Muscle of arm (tissue), 12 donors: ENCODE results near the gene C11orf65. TPM values are rescaled to one million over a fixed set of nuclear protein-coding genes. Genes with fewer than 3 reads are reported as not detected.
"Not testable (repeated sequence)": the region's sequence is repeated elsewhere in the genome, so short reads cannot be mapped to it uniquely, and the experiment has no call there.

ENCODE experiments used
- DNase-seq: peaks from one replicate; pipeline ENCODE4 v3.0.0-alpha.2; 2013
- polyA plus RNA-seq, 12 donors: library from polyadenylated mRNA; unstranded; fragments of 120-200 nt; gene quantifications; one replicate each; pipeline ENCODE4 v1.2.1, GENCODE V29; 2013; ENCODE audit not compliant: insufficient read length in 12 of 12

The C11orf65 gene
- polyA plus RNA-seq, 12 donors = 0.39 to 2.1 (median 0.74) TPM; not detected in 2

DNA sequence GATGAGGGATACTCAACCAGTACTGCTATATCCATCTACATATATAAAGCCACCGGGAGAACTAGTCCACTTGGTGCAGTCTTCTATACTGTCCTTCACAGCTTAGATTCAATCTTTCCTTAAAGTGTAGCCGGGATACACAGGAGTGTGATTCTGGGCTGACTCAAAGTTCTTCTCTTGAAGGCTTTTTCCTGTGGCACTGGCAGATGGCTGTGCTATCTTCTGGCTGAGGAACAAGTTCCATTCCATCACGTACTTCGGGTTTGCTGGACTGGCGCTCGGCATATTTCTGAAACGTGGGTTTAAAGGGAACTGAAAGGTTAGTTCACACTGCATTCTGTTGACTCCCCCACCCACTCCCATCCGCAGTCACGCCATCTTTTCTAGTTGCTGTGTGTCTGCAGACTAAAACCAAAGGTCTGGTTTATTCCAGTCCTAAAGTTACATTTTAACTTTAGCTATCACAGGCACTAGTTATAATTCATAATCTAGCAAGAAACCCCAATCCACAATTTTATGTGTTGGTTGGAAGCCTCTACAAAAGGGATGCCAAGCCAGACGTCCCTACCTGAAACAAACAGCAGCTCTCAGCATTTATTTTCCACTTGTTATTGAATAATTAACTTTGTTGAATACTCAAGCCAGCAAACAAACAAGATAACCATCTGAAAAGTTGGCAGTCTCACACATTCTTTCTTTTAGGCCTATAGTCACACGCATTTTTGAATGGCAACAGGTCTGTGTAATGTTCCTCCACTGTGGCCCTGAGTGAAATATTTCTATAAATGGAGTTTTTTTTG is 7.5 kb upstream of the C11orf65 start:
- no peak for DNase-seq

DNA sequence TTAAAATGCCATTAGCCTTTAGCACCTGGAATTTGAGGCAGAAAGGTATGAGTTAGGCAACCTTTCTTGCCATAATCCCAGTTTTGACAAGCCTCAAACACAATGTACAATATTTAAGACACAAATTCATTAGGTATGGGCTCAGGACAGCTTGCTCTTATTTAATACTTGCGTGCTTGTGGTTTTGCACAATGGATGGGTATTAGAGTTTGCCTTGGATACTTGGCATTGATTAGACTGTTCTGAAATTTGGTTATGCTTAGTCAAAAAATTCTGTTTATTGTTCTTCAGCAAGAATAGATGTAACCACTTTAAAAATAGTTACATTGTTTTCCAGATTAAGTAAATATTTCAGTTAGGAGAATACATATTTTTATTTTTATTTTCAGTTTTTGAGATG is 5.4 kb upstream of the C11orf65 start:
- DNase-seq = no peak

DNA sequence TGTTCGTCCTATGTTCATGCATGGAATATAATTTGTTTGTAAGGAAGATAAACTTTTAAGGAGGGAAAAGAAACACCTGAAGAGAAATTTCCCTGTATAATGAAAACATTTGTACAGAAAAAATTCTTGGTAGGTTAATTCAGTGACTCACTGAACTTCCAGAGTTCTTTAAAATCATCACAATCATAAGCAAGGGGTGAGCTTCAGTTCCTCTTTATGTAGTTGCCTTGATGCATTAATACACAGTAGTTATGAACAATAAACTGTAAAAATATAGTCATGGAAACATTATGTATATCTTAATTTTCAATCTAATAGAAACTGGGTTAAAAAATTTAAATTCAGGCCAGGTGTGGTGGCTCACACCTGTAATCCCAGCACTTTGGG is 1.1 kb upstream of the C11orf65 start:
- no peak for DNase-seq

DNA sequence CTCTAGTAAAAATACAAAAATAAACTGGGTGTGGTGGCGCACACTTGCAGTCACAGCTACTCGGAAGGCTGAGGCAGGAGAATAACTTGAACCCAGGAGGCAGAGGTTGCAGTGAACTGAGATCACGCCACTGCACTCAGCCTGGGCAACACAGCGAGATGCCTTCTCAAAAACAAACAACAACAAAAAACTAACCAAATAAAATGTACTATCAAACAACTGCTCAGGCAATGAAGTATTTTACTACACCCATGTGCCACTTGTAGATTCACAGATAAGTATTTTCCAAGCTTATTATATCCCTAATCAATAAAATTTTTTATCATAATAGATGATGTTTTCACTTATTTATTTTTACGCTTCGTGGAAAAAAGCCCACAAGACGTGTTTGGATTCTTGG is 924 bp downstream of the C11orf65 start:
- no peak for DNase-seq

DNA sequence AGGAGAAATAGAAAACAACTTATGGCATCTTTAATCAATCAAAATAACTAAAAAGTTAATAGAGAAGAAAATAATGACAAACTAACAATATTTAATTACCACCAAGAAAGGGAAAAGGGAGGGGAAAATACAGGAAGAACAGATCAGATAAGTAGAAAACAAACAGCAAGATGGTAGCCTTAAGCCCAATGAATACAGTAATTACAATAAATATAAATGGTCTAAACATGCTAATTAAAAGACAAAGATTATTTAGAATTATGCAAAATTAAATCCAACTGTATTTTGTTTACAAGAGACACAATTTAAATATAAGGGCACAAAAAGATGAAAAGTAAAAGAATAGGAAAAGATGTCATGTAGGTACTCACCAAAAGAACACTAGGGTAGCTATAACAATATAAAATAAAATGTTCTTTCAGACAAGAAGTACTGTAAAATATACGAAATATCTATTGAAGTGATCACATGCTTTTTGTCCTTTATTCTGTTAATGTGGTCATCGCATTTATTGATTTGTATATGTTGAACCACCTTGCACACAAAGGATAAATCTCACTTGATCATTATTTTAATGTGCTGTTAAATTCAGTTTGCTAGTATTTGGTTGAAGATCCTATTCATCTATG is 14.0 kb downstream of the C11orf65 start:
- no peak for DNase-seq

DNA sequence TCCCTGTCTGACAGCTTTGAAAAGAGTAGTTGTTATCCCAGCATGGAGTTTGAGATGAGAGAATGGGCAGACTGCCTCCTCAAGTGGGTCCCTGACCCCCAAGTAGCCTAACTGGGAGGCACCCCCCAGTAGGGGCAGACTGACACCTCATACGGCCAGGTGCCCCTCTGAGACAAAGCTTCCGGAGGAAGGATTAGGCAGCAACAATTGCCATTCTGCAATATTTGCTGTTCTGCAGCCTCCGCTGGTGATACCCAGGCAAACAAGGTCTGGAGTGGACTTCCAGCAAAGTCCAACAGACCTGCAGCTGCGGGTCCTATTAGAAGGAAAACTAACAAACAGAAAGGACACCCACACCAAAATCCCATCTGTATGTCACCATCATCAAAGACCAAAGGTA is 25.9 kb downstream of the C11orf65 start:
- not testable (repeated sequence) for DNase-seq

DNA sequence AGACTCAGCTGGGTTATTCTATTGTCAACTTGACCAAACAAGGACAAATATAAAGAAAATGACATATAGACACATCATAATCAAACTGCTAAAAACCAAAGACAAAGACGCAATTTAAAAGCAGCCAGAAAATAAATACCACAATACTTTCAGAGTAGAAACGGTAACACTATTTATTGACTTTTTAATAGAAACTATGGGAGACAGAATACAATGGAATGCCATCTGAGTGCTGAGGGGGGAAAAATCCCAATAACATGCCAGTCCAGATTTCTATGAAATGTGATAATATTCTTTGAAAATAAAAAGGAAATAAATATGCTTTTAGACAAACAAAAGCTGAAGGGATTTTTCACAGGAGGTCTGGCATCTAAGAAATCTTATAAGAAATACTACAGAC is 30.7 kb downstream of the C11orf65 start:
- DNase-seq = no peak

DNA sequence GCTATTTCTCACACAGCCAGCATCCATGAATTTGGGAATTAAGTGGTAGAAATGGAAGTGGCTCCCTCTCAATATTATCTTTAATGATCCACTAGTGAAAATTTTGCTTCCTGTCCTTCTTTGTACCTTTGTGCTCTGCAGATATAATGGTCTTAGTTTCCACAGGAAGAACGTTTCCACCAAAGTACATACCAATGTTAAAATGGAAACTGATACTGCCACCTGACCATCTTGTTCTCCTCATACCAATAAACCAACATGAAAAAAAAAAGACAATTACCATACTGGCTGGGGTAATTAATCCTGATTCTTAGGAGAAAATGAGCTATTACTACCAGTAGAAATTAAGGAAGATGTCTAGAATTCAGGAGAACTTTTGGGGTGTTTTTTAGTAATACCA is 32.3 kb downstream of the C11orf65 start:
- no peak for DNase-seq

DNA sequence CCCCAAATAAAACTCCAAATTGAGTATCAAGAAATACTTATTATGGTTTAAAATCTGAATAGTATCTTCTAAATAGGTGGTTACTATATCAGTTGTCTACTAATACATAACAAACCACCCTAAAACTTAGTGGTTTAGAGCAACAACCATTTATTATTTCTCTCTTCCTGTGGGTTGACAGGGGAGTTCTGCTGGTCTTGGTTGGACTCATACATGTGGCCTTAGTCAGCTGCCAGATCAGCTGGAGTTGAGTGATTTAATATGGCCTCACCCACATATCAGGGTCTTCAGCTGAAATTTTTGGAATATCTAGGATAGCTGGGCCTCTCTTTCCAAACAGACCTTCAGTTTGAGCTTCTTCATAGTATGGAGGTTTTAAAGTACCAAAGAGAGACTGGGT is 34.5 kb downstream of the C11orf65 start:
- DNase-seq = no peak

DNA sequence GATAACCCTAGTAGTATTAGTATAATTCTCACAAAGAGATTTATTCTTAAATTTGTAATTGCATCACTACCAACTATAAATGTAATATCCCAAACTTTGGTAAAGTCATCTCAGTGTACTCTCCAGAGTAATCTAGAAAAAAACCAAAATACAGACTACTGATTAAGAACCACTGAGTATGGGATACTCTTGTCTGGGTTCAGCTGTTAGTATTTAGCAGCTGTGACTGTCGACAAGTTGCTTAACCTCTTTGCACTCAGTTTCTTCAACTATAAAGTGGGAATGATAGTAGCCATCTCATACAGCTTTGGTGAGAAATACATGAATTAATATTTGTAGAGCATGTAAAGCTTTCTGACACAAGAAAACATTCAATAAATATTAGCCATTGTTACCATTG is 35.3 kb downstream of the C11orf65 start:
- no peak for DNase-seq

DNA sequence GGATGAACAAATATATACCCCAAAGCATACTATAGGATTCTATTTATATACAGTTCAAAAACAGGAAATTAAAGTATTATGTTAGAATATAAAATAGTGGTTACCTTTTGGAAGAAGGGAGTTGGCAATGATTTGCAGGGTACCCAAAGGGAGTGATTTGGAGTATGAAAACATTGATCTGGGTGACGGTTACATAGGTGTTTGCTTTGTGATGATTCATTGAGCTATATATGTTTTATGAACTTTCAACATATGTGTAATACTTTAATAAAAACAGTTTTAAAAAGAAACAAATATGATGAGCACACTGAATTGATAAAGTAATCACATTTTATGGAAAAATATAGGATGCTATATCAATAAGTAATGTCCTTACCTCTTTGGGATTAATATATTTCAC is 36.0 kb downstream of the C11orf65 start:
- no peak for DNase-seq

DNA sequence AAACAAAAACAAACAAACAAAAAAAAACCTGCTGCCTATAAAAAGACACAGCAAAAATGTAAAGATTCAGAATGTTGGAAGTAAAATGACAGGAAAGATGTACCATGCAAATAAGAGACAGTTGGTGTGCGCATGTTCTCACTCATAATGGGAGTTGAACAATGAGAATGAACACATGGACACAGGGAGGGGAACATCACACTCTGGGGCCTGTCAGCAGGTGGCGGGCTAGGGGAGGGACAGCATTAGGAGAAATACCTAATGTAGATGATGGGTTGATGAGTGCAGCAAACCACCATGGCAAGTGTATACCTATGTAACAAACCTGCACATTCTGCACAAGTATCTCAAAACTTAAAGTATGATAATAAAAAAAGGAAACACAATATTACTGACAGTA is 49.8 kb downstream of the C11orf65 start:
- DNase-seq = not testable (repeated sequence)

DNA sequence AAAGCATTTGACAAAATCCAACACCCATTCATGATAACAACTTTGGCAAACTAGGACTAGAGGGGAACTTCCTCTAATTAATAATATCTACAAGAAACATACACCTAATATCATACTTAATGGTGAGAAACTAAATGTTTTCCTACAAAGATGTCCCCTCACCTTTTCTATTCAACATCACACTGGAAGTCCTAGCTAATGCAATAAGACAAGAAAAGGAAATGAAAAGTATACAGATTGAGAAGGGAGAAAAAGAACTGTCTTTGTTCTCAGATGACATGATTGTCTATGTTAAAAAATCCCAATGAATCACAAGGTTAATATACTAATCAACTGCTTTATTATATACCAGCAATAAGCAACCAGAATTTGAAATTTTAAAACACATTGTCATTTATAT is 52.4 kb downstream of the C11orf65 start:
- no peak for DNase-seq

DNA sequence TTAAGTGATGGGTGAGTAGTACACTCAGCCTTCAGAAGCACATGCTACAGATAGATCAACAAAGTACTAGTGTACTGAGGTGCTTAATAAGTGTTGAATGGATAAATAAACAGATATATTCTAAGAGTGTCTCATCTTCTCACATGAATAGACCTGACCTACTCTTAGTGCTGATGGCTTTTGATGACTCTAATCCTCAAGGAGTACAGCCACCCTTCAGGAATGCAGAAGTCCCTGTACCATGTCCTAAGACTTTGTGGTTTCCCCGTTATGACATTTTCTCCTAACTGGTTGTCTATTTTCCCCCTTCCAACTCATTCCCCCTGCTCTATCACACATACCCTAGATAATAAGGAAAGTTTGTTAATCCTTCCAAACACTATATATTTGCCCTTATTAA is 61.6 kb downstream of the C11orf65 start:
- DNase-seq = no peak

DNA sequence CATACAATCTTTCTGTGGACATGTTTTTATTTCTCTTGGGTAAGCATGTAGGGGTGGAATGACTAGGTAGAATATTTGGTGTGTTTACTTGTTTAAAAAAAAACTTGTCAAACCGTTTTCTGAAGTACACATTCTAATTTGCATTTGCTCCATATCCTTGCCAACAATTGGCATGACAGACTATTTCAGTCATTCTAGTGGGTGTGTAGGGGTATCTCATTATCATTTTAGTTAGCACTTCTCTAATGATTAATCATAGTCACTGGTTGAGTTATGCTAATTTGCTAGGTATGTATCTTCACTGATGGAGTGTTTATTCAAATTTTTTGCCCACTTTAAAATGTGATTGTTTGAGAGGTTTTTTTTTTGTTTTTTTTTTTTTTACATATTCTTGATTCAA is 64.3 kb downstream of the C11orf65 start:
- no peak for DNase-seq

DNA sequence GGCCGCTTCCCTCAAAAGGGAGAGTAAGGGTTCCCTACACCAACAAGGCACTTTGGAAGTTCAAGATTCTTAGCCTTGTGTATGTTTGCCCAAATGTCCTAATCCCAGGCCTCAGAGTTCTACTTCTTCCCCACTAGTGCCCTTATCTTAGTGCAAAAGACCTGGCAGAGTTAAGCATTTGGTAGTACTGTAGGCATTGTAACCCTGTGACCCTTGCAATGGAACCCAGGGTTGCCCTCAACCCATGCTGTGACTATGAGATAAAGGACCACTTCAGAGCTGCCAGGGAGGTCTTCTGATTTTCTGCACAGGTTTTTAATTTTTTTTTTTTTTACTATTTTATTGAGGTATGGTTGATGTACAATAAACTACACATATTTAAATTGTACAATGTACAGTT is 65.1 kb downstream of the C11orf65 start:
- no peak for DNase-seq

DNA sequence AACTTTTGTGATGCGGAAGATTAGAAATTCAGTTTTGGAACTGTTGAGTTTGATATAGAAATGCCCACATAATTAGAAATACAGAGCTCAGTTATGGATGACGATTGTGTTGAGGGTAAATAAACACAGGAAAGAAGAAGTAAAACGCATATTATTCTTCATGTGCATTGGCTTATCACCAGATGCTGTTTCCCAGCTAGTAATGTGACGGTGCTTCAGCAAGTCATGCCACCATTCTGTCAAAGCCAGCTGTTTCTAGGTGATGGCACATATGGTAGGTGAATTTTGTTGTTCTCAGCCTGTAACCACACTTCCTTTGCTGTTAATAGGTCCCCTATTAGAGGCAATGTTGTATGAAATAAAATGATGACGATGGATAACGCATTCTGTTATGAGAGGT is 68.9 kb downstream of the C11orf65 start:
- DNase-seq = no peak

DNA sequence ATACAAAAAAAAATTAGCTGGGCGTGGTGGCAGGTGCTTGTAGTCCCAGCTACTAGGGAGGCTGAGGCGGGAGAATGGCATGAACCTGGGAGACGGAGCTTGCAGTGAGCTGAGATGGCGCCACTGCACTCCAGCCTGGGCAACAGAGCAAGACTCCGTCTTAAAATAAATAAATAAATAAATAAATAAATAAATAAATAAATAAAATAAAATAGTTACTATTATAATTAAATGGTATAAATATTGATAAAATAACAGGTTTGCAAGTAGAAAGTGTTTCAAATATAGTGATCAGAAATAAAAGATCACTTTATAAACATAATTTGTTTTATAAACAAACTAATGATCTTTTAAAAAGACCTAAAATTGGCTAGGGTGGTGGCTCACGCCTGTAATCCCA is 70.7 kb downstream of the C11orf65 start:
- DNase-seq = not testable (repeated sequence)

DNA sequence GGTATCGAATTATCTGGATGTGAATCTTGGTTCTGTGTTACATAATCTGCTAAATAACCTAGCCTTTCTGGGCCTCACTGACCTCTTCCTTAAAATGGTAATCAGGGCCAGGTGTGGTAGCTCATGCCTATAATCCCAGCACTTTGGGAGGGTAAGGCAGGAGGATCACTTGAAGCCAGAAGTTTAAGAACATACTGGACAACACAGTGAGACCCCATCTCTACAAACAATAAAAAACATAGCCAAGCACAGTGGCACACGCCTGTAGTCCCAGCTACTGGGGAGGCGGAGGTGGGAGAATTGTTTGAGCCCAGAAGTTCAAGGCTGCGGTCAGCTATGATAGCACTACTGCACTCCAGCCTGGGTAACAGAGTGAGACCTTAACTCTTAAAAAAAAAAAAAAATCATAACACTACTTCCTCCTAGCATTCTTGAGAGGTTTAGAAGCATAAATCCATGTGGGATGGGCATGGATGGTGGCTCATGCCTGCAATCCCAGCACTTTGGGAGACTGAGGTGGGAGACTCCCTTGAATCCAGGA is 72.5 kb downstream of the C11orf65 start:
- no peak for DNase-seq

DNA sequence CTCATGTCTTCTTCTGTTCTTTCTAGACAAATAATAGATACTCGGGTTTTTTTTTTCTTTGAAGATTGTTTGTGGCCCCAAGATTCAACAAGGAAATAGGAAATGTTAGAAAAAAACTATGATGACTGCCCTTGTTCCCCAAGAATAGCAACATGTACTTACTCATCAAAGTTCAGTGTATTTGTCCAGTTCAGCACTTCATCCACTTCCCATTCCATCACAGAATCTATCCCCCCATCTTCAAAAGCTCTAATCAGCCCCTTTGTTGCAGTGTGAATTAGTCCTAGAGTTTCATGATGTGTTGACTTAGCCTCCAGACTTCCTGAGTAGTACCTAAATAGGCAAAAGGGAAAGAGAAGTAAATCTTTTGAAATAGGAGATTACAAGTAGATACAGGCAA is 74.3 kb downstream of the C11orf65 start:
- no peak for DNase-seq

DNA sequence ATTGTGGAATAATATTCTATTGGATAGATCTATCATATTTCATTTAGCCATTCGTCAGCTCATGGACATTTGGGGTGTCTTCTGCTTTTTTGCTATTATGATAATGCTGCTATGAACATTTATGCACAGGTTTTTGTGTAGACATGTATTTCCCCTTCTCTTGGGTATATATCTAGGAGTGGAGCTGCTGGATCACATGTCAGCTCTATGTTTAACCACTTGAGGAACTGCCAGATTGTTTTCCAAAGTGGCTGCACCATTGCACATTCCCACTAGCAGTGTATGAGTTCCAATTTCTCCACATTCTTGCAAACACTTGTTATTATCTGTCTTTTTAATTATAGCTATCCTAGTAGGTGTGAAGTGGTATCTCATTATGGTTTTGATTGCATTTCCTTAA is 75.0 kb downstream of the C11orf65 start:
- no peak for DNase-seq

DNA sequence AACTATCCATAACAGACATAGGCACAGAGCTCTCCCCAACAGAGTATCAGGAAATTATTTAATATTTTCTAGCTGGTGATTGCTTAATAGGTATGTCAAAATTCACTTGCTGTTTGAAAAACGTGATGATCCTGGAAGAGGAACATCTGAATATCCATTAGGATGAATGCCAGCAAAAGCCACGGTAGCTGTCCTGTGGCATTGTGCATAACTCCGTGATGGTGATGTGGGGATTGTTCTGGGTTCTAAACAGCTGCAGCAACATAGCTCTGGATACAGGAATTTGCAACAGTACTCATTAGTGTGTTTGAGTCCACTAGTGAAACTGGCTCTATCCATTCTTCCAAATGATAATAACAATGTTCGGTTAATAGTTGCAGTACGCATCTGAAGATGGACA is 78.8 kb downstream of the C11orf65 start:
- no peak for DNase-seq

DNA sequence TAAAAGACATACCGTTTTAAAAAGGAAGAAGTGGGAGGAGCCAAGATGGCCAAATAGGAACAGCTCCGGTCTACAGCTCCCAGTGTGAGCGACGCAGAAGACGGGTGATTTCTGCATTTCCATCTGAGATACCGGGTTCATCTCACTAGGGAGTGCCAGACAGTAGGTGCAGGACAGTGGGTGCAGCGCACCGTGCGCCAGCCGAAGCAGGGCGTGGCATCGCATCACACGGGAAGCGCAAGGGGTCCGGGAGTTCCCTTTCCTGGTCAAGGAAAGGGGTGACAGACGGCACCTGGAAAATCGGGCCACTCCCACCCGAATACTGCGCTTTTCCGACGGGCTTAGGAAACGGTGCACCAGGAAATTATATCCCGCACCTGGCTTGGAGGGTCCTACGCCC is 93.8 kb downstream of the C11orf65 start:
- not testable (repeated sequence) for DNase-seq

DNA sequence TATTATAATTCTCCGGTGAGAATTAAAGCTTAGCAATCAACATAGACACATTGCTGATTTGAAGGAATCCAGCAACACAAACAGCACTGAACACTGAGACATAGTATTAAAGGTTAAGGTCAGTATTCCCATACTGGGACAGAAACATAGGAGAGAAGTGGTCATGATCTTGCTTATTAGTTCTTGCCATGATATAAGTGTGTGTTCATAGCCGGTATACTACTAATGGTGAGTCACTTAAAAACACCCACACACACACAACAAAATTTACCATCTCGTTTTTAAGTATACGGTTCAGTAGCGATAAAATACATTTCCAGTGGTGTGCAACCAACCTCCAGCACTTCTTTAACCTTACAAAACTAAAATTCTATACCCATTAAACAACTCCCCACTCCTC is 96.3 kb downstream of the C11orf65 start:
- no peak for DNase-seq
